Breast epithelium (tissue), 3 donors: Measurements from ENCODE around the gene CAMTA1.

Source experiments
- CTCF ChIP-seq, 3 donors: fragments of 450-650 bp; IDR thresholded peaks; one replicate each; pipeline ENCODE4 v1.5.1; 2016 to 2017; ENCODE audit warnings: antibody characterized with exemption in 3 of 3, mild to moderate bottlenecking in 3 of 3, moderate library complexity in 3 of 3
- POLR2A ChIP-seq: fragments of 450-650 bp; IDR thresholded peaks from one replicate; pipeline ENCODE4 v1.6.1; 2016; ENCODE audit warnings: antibody characterized with exemption, mild to moderate bottlenecking, moderate library complexity

GRCh38 chr1:6785728-6786505 lies 663 bp downstream of the CAMTA1 start:
- TF ChIP-seq CTCF (IDR thresholded peaks at IDR 0.05) (no peak), POLR2A (no peak)
